NCI-H526 (cell line): ENCODE data around the gene ASPM.
"Not testable (repeated sequence)": the region's sequence is repeated elsewhere in the genome, so short reads cannot be mapped to it uniquely, and the experiment has no call there.

Experiments
- DNase-seq, 2 experiments: peaks; one replicate each; lab custom pipeline; 2025; lab: John Stamatoyannopoulos, UW

The ASPM gene

DNA sequence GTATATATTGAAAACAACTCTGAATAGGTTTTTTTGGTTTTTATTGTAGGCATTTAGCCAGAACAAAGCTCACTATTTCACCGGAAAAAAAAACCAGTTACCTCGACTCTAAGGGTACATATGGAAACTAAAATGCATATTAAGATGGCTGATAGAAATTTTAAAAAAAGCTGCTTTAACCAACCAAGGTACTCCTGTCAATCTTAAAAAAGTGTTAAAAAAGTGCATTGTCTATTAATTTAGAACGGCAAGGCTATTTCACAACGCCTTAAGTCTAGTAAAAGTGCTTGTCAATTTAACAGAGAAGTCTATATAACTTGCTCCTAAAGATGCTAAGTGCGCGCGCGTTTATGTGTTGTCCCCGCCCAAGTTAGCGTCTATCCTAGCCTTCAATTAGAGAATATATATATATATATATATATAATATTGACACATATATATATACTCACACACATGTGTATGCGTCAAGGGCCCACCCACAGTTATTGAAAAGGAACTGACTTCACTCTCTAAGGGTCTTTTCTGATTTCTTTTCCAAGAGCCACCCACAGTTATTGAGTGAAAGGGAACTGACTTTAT, 934 bp downstream of the ASPM start:
- no peak for DNase-seq

DNA sequence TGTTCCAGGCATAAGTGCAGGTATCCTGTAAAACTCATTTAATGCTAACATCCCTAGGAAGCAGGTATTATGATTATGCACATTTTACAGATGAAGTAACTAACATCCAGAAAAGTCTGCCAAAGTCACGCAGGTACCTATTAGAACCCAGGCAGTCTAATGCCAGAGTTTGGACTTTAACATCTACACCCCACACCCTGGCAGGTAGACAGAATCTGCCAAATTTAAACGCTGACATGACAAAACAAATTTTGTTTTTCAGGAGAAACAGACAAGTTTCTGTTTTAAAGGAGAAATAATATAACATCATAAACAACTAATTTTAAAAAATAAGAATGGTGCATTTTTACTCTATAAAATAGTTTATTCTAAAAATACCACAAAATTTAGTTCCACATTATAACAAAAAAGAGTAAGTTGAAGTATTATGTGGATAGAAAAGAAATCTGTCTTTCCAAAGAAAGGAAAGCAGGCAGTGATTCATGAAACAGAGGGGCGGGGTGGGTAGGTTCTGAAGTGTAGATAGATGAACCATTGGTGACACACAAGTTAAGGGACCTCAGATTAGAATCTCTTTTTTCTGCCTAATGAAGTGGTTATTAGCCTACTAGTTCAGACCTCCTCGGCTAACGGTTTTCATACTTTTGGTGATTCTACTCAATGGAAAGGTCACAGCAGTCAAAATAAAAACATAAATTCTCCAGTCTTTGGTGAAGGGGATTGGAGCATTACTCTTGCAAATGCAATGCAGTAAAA, 1.7 kb downstream of the ASPM start:
- no peak for DNase-seq

DNA sequence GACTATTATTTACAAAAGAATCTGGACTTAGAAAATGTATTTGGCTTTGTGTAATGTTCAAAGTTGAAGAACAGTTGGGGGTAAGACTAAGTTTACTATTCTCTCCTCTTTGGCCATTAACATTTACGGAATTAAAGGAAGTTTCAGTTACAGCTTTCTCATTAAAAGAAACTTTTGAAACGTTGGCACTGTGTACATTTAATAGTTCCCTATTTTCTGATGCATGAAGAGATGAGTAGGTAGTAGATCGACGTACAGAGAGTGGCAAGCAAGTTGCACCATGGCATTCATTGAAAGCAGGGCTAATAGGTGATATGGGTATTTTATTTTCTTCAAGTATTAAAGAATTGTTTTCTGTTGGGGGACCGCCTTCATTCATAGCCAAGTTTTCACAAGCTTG, 3.2 kb downstream of the ASPM start:
- no peak for DNase-seq

DNA sequence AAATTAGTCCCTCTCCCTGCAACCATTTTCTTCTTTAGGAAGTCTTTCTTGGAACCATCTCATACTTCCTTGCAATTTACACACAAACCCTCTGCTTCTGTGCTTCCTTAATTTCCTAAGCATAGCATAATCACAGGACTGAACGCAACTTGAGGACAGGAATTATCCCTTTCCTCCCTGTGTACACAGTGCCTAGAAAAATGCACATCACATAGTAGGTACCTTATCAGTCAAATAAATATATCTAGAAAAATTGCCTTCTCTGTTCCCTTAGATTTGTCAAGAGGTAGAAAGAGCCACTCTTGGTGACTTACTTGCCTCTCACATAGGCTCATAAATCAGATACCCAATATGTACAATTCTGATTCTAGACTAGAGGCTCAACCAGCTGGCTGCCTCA, 4.9 kb downstream of the ASPM start:
- no peak for DNase-seq

DNA sequence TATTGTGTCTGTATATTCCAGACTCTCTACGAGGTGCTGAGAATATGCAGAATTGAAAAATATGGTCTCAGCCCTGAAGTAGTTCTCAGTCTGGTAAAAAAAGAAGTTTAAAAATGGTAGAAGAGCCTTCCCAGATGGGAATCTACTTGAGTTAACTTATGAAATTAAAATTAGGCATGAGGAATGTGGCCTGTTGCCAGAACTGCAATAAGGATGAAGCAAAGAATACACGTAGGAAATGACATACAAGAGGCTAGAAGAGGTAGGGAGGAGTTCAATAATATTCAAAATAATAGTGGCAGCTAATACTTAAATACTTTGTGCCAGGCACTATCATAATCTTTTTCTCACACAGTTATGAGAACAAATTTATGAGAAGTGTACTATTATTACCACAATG, 6.3 kb downstream of the ASPM start:
- no peak for DNase-seq

DNA sequence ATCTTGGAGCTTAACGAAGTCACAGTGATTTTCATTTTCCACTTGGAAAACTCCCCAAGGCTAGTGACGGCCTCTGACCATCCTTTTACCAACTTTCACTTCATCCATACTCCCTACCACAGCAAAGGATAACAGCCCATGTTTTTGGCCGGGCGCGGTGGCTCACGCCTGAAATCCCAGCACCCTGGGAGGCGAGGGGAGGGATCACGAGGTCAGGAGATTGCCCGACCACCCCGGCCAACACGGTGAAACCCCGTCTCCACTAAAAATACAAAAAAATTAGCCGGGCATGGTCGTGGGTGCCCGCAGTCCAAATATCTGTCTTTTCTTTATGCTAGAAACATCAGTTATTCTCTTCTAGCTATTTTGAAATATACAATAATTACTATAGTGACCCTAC, 7.3 kb downstream of the ASPM start:
- DNase-seq = no peak

DNA sequence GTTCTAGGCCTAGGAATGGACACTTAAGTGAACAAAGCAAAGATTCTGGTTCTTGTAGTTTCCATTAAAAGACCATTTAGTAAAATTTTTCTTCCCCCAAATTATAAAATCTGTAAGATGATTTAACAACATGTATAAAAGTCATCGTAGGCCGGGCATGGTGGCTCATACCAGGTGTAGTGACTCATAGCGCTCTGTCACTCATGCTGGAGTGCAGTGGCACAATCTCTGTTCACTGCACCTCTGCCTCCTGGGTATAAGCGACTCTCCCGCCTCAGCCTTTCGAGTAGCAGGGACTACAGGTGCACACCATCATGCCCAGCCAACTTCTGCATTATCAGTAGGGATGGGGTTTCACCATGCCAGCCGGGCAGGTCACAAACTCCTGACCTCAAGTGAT, 9.1 kb downstream of the ASPM start:
- DNase-seq = no peak

DNA sequence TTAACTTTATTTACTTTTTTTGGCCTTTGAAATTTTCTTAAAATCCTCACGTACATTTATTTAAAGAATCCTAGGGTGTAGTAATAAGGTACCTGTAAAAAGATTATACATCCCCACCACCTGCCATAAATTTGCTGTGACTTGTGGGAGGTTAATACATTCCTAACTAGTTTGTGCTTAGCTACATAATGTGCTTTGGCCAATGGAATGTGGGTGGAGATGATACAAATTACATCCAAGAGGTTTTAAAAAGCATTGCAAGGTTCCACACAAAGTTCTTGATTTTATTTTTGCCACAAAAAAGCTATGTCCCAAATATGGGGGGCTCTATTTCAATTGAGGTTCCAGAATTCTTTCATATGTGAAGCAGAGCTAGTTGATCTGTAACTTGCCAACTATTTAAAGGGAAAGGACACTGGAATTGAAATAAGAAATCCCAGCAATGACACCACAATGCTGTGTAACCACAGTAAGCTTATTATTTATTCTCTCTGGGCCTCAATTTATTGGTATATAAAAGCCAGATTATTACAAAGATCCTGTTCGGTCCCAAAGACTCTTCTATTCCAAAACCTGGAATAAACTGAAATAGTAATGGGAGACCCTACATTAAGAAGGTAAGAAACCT, 15.7 kb downstream of the ASPM start:
- no peak for DNase-seq

DNA sequence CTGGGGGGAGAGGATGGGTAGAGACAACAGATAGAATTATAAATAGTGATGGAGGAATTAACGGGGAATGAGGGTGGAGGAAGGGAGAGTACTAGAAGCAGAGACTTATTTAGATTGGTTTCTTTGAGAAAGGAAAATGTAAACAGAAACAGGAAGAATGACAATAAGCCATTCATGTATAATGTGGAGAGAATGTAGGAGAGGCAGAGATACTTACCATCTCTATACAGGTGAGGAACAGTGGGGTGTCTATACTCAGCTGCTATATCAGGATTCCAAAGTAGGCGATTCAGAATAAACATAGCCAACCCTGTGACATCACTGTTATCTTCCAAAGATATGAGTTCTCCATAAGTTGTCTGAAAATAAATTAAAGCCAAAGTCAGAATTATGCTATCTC, 16.8 kb downstream of the ASPM start:
- DNase-seq = no peak

DNA sequence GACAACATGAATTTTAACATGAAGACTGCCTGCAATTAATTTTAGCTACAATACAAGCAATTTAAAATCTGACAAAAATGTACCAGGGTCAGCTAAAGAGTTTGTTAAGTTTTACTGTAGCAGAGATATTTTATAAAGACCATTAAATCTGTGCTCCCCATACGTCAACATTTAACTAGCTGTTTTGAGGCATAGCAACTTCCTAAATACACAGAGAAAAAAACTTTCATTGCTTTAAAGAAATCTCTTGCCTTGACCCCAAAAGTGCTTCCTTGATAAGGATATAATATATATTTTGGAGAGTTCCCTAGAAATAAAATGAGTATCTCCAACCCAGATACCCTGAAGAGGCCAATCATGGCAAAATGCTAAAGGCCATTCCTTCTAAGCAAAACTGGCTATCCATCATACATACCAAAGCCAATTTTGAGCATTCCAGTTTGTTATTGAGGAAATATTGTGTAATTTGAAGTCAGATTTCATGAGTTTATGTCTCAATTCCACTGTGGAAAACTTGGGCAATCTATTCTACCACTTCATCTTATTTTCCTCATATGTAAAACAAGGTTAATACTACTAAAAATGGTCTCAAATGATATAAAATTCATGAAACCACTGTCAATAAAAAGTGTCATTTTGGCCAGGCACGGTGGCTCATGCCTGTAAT, 19.1 kb downstream of the ASPM start:
- DNase-seq = no peak

DNA sequence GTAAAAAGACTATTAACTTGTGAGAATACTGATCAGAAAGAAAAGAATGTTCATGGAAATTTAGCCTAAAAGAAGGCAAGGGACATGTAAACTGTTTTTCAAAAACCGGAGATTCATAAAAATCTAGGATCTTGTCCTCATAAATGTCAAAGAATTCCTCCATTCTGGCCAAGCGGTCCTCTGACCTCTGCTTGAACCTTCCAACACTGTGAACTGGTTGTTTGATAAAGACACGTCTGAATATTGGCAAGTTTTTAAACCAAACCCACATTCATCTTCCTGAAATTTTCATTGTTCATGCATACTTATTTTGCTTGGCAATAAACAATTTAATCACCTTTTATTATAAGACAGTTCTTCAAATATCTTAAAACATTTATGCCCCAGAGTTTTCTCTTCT, 19.8 kb downstream of the ASPM start:
- DNase-seq = no peak

DNA sequence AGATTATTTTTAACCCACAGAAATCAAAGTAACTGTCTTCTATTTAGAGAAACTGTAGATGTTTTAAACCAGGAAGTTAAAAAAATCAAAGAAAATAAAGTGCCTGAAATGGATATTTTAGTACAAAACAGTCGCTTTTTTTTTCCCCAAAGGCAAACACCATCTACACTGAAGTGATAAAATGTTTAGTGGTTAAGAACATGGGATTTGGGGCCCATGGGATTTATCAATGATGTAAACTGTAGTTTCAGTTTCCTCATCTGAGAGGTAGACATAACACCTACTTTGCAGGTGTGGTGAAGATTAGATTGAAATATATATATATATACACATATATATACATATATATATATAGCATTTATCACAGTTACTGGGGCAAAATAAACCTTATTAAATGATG, 22.1 kb downstream of the ASPM start:
- no peak for DNase-seq

DNA sequence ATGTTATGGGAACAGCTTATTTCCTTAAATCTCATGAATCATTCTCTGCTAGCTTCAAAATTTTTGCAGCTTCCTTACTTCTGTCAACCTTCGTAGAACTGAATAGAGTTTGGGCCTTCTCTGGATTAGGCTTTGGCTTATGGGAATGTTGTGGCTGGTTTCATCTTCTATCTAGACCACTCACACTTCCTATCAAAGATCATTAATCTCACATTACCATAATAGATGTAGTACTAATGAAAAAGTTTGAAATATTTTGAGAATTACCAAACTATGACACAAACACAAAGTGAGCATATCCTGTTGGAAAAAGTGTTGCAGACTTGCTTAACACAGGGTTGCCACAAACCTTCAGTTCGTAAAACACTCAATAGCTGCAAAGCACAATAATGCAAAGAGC, 30.3 kb downstream of the ASPM start:
- no peak for DNase-seq

DNA sequence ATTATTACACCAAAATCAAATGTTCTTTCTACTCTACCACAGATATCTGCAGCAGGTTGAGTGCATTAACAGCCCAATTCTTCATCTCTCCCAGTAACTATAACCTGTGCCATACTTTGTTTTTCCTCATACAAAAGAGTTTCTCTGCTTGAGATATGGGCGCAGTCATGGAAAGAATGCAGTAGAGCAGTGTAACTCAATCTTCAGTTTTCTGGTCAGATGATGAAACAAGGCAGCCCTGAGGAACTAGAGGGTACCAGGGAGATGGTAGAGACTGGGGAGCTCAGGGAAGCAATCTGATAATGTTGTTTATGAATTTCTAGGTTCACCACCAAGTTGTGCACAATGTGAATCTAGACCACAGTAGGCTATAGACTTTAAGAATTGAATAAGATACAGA, 39.6 kb downstream of the ASPM start:
- no peak for DNase-seq

DNA sequence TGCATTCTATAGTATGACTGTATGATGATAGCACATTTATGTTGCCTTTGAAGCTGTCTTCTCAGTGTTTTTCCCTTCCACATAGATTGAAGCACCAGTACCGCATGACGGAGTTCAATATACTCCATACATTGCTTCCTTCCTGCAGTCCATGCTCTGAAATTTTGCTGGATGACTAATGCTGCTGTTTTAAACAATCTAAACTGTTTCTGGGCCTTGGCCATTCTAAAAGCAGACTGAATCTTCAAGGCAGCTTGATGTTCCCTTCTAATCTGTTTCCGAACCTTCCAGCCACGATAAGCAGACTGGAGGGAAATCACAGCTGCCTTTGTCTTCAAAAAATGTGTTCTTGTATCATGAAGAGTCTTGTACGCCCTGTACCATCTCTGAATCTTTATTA, 43.2 kb downstream of the ASPM start:
- DNase-seq = no peak

DNA sequence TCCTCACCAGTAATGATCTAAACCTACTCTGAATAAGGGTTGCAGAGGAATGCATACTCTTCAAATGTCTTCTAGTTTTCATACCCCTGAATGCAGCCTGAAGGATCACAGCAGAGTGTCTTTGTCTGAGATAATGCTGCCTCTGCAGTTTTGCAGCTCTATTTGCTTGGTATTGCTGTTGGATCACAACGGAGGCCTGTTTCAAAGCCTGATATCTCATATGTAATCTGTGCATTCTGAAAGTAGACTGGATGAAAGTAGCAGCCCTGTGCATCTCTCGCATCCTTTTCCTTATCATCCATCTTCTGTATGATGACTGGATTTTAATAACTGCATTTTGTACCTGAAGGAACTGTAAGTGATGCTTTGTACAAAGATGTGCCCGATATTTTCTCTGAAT, 44.5 kb downstream of the ASPM start:
- DNase-seq = no peak

DNA sequence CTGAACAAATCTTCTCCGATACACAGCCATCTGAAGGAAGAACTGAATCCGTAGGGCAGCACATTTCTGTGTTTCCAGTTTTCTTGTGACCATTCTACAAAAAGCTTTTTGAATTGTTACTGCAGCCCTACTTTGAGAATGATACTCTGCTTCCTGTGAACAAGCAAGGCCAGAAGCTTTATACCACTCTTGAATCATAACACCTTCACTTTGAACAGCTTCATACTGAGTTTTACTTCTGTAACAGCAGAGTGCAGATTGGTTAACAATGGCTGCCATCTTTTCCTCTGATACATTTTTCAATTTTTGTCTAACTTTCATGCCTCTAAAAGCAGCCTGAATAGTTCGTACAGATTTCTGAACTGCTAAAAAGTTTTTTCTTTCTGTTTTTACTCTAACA, 45.8 kb downstream of the ASPM start:
- no peak for DNase-seq

DNA sequence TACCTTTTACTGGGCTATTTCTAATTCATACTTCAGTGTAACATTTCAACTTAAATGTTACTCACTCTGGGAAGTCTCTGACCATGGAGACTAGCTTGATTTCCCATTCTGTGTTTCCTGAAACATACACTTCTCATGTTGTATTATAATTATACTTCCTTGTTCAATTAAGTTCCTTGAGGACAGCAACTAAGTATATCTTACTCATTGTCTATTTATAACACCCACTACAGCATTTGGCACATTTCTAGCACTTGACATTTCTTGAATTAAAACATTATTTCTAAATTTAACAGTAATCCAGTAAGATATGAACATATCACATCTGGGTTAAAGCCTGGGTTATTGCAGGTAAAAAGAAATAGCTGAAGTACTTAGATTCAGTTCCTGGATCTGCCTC, 47.0 kb downstream of the ASPM start:
- DNase-seq = no peak

DNA sequence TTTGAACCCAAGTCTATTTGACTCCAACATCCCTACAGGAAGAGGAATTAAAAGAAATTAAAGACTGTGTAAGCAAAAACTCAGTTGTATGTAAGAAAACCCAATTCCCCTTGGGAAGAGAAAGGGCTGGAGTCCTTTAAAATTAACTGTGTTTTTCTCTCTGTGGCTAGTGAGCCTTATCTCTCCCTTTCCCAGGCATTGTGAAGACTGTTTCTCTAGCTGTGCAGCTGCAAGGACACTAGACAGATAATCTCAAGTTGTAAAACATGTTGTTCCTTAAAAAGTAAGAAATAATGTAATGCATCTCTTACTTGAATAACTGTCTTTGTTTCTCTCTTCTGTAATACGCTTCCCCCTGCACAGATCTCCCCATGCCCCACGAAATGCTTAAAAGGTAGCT, 49.5 kb downstream of the ASPM start:
- DNase-seq = not testable (repeated sequence)

DNA sequence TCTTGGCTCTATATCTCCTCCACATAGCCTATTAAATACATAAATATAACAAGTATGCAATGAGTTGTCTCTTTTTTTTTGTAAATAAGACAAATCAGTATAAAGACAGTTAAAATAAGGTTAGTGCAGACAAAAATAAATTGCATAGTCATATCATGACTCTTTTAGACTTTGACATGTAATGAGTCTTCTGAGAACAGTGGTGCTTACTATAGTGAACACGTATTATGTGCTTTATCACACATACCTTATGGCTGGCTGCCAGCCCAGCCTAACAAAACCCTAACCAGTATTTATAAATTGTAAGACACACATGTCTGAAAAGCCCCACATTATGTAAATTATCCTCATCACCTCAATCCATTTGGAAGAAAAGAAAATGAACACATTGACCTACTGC, 50.3 kb downstream of the ASPM start:
- DNase-seq = no peak

DNA sequence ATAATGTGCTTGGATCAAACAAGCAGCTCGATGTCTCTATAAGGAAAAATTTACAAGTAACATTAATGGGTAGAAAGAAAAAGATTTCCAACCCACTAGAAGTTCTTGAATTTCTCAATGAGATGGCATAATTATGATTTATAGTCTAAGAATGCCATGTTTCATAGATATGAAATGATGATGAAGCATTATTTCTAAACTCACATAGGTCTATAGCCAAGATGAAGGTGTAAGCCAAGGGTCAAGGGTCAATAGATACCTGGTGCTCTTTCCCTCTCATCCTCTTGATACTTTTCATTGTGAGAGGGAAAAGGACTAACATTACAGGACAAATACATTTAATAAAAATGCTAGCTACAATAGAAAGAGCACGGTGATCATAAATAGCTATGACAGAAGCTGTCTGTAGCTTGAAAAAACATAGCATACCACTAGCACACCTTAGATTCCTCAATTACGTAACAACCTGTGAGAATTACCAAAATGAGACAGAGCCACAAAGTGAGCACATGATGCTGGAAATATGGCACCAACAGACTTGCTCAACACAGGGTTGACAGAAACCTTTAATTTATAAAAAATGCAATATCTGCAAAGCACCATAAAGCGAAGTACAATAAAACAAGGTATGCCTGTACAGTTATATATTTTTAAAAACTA, 53.1 kb downstream of the ASPM start:
- no peak for DNase-seq

DNA sequence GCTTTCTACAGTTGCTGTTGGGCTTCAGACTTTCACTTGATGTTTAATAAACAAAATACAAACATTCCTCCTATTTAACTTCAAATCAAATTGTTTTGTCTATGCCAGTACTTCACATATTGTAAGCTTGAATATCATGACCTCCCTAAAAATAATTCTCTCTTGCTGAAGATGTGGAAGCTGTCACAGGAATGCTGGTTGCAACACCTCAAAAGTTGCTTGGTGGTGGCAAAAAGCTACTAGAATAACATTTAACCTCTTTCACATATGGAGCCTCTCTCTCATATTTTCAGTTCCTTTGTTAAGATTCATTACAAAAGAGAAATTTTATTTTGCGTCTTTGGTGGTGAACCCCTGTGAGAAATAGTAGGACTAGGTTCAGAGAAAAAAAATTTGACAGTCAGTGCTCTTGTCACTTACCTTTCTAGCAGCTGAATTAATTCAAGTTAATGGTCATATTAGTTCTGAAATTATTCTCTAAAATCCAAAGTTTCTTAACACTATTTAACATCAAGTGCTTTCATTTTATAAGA, 53.9 kb downstream of the ASPM start:
- DNase-seq = no peak
